ENCODE measurements around the gene TARP.

Gene TARP

GRCh38 chr7:38299275-38299931 lies 26.0 kb upstream of the TARP start:
- H3K36me3 ChIP-seq = no peaks in the 10 kb centered on the region
- no peaks in the 10 kb centered on the region for H3F3A ChIP-seq (ENCODE audit: low read depth)
- H3K27me3 Mint-ChIP-seq (ENCODE audit: insufficient read depth, low read depth) = peaks cover 4% of the 10 kb centered on the region
- H3K9ac ChIP-seq = no peak overlapping the region
- TF ChIP-seq EZH2 (IDR thresholded peaks at IDR 0.05) = no peak
- TF ChIP-seq EZH2phosphoT487 (IDR thresholded peaks at IDR 0.05) = no peak
- TF ChIP-seq CTCF (IDR thresholded peaks at IDR 0.05) = no peak
- no peaks in the 10 kb centered on the region for H3K36me3 Mint-ChIP-seq
- no peak overlapping the region for H3K27ac Mint-ChIP-seq
- H3K4me3 Mint-ChIP-seq = no peak overlapping the region
- H3K27me3 ChIP-seq = no peaks in the 10 kb centered on the region
- no peak overlapping the region for H3K4me3 ChIP-seq
- no peak overlapping the region for H3K27ac ChIP-seq
- H3K4me1 Mint-ChIP-seq = no peaks in the 10 kb centered on the region
- no peaks in the 10 kb centered on the region for H3K9me3 ChIP-seq (ENCODE audit: low read depth)
- no peaks in the 10 kb centered on the region for H3K9me3 Mint-ChIP-seq
- H4K20me1 ChIP-seq (ENCODE audit: low read depth) = no peaks in the 10 kb centered on the region
- H2AFZ ChIP-seq (replicated peaks) = no peak overlapping the region
- H3K4me1 ChIP-seq = no peaks in the 10 kb centered on the region
- H3K4me2 ChIP-seq = no peak overlapping the region
- no peaks in the 10 kb centered on the region for H3K79me2 ChIP-seq (ENCODE audit: low read depth)
- DNase-seq (ENCODE audit: low spot score) = no peak

- H3K9ac ChIP-seq = no peak overlapping the region
- no peaks in the 10 kb centered on the region for H3K79me2 ChIP-seq (ENCODE audit: low read depth)
- Mint-ChIP-seq H3K27ac (no peak overlapping the region), H3K9me3 (peaks cover 4% of the 10 kb centered on the region), H3K4me3 (no peak overlapping the region), H3K27me3 (ENCODE audit: insufficient read depth, low read depth) (peaks cover 4% of the 10 kb centered on the region), H3K36me3 (no peaks in the 10 kb centered on the region), H3K4me1 (no peaks in the 10 kb centered on the region)
- no peak overlapping the region for H3K27ac ChIP-seq
- no peaks in the 10 kb centered on the region for H3K27me3 ChIP-seq
- no peaks in the 10 kb centered on the region for H3F3A ChIP-seq (ENCODE audit: low read depth)
- TF ChIP-seq EZH2phosphoT487 (IDR thresholded peaks at IDR 0.05) (no peak), CTCF (IDR thresholded peaks at IDR 0.05) (no peak), EZH2 (IDR thresholded peaks at IDR 0.05) (no peak)
- H4K20me1 ChIP-seq (ENCODE audit: low read depth) = no peaks in the 10 kb centered on the region
- H3K4me1 ChIP-seq = no peaks in the 10 kb centered on the region
- DNase-seq (ENCODE audit: low spot score) = no peak
- no peaks in the 10 kb centered on the region for H3K36me3 ChIP-seq
- no peak overlapping the region for H3K4me2 ChIP-seq
- H3K9me3 ChIP-seq (ENCODE audit: low read depth) = no peaks in the 10 kb centered on the region
- no peak overlapping the region for H2AFZ ChIP-seq (replicated peaks)
- H3K4me3 ChIP-seq = no peak overlapping the region
These were observed 22.8 kb upstream of the TARP start for GRCh38 chr7:38296059-38296857.

GRCh38 chr7:38294926-38295325 lies 21.5 kb upstream of the TARP start:
- no peak overlapping the region for H3K9ac ChIP-seq
- H2AFZ ChIP-seq (replicated peaks) = no peak overlapping the region
- no peaks in the 10 kb centered on the region for H3K36me3 ChIP-seq
- Mint-ChIP-seq H3K4me3 (no peak overlapping the region), H3K36me3 (no peaks in the 10 kb centered on the region), H3K4me1 (no peaks in the 10 kb centered on the region), H3K27ac (no peak overlapping the region), H3K27me3 (ENCODE audit: insufficient read depth, low read depth) (peaks cover 6% of the 10 kb centered on the region), H3K9me3 (peaks cover 4% of the 10 kb centered on the region)
- H3K4me3 ChIP-seq = no peak overlapping the region
- no peaks in the 10 kb centered on the region for H3K79me2 ChIP-seq (ENCODE audit: low read depth)
- no peaks in the 10 kb centered on the region for H4K20me1 ChIP-seq (ENCODE audit: low read depth)
- no peaks in the 10 kb centered on the region for H3K27me3 ChIP-seq
- H3K27ac ChIP-seq = no peak overlapping the region
- no peaks in the 10 kb centered on the region for H3F3A ChIP-seq (ENCODE audit: low read depth)
- DNase-seq (ENCODE audit: low spot score) = no peak
- no peaks in the 10 kb centered on the region for H3K9me3 ChIP-seq (ENCODE audit: low read depth)
- no peaks in the 10 kb centered on the region for H3K4me1 ChIP-seq
- H3K4me2 ChIP-seq = no peak overlapping the region
- TF ChIP-seq EZH2 (IDR thresholded peaks at IDR 0.05) (no peak), EZH2phosphoT487 (IDR thresholded peaks at IDR 0.05) (no peak), CTCF (IDR thresholded peaks at IDR 0.05) (no peak)
